Gastrocnemius medialis (tissue), 4 donors: ENCODE results near the gene CSNK1D. TPM values are rescaled to one million over a fixed set of nuclear protein-coding genes. Genes with fewer than 3 reads are reported as not detected.

Experiments used
- ATAC-seq, 2 donors: fragments of 150-250 bp; one replicate each; pipeline ENCODE4 v1.9.1; 2016
- DNase-seq, 2 donors: peaks; one replicate each; pipeline ENCODE4 v3.0.0-alpha.2; 2019
- H3K27ac ChIP-seq, 4 donors: fragments of 200-600 bp; sonication (generic); 1 replicate in 1 of 4; 2 replicates in 3 of 4; pipeline ENCODE4 v1.5.1; 2016 to 2018; ENCODE audit warnings: mild to moderate bottlenecking in 2 of 4, moderate library complexity in 1 of 4
- H3K27me3 ChIP-seq, 3 donors: fragments of 200-600 bp; sonication (generic) in 2 of 3; 1 replicate in 1 of 3; 2 replicates in 2 of 3; pipeline versions ENCODE4 v1.5.1 to v1.6.0; 2016 to 2019; ENCODE audit warnings: mild to moderate bottlenecking in 1 of 3, moderate library complexity in 1 of 3
- H3K36me3 ChIP-seq, 2 donors: fragments of 200-600 bp; sonication (generic) in 1 of 2; one replicate each; pipeline ENCODE4 v1.5.1; 2017 to 2018
- H3K4me1 ChIP-seq, 2 donors: fragments of 200-600 bp; sonication (generic) in 1 of 2; one replicate each; pipeline ENCODE4 v1.5.1; 2016 to 2017; ENCODE audit warnings: mild to moderate bottlenecking in 2 of 2
- H3K4me3 ChIP-seq, 4 donors: fragments of 200-600 bp; sonication (generic) in 3 of 4; 1 replicate in 1 of 4; 2 replicates in 3 of 4; pipeline ENCODE4 v1.5.1; 2016 to 2019; ENCODE audit warnings: mild to moderate bottlenecking in 2 of 4
- H3K9me3 ChIP-seq, 3 donors: fragments of 200-600 bp; sonication (generic) in 2 of 3; 1 replicate in 1 of 3; 2 replicates in 2 of 3; pipeline ENCODE4 v1.5.1; 2016 to 2019
- POLR2A ChIP-seq, 2 donors: fragments of 450-650 bp; IDR thresholded peaks; one replicate each; pipeline ENCODE4 v1.6.1; 2017; ENCODE audit warnings: antibody characterized with exemption in 2 of 2, mild to moderate bottlenecking in 2 of 2, moderate library complexity in 2 of 2
- in situ Hi-C, 4 donors: fragments of 200-750 bp; cut with MboI; loops; one replicate each; pipeline versions ENCODE4 v1.15.0 to v1.8.0; 2017; ENCODE audit warnings: low sequenced_read_pairs in 4 of 4
- intact Hi-C: fragments of 100-400 bp; cut with DNase I; formaldehyde crosslinking; loops from one replicate; pipeline ENCODE4 v1.15.1; 2023; ENCODE audit warnings: low total_unique reads
- total RNA-seq, 4 donors: library from RNA; depleted of rRNA; stranded (reverse); fragments of >200 nt; gene quantifications; one replicate each; pipeline versions ENCODE4 v1.1.0 to v1.2.3, GENCODE V29; 2016
- TF ChIP-seq, protein P1 (sequence below), 5 experiments: fragments of 450-650 bp in 3 of 5; fragments of 200-600 bp in 2 of 5; sonication (generic) in 2 of 5; IDR thresholded peaks in 4 of 5; conservative IDR thresholded peaks in 1 of 5; 1 replicate in 4 of 5; 2 replicates in 1 of 5; pipeline ENCODE4 v1.5.1; 2016 to 2019; ENCODE audit warnings: antibody characterized with exemption in 5 of 5, mild to moderate bottlenecking in 3 of 5, moderate library complexity in 3 of 5

CSNK1D gene
- total RNA-seq, 4 donors from 2014 or later = 34.0 to 55.2 (median 47.3) TPM

DNA sequence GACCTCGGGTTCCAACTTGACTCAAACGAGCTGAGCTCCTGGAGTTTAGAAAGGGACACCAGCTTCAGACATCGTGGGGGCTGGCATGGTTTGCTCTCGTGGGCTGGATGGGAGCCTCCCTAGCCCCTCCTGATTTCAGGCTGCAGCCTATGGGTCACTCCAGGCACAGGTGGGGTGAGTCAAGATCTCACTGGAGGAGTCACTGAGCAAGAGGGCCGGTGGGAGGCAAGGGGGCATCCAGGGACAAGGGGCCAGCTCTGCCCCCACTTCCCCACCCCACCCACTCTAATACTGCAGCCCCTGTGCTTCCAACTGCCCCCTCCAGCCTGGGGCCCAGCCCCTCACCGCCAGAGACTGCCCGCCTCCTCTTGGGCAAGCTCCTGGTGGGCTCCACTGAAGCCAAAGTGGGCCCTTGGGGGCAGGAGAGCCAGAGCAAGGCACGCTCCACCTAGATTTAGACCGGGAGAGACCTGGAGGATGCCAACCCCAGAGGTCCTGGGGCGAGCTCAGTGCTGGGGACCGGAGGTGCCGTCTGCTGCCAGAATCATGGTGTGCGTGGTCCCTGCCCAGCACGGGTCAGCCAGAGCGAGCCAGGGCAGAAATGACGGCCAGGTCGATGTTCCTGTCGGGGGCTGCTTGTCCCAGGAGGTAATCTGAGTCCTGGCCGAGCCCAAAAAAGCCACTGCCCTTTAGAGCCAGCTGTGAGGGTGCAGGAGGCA, 38.3 kb downstream of the CSNK1D start:
- Histone ChIP-seq H3K27ac (peak overlapping the region; percentile 90 to 98 (median 93)), H3K9me3 (no peaks in the 10 kb centered on the region), H3K36me3 (peaks cover 0 to 15% of the 10 kb centered on the region in 2 donors), H3K27me3 (no peaks in the 10 kb centered on the region), H3K4me3 (peak overlapping the region; percentile 25 to 58 (median 36)), H3K4me1 (peaks cover 74 to 89% of the 10 kb centered on the region in 2 donors)
- peak; percentile 26 to 33 for ATAC-seq
- TF ChIP-seq POLR2A (IDR thresholded peaks at IDR 0.05) = no peak
- TF ChIP-seq, protein P1, sequence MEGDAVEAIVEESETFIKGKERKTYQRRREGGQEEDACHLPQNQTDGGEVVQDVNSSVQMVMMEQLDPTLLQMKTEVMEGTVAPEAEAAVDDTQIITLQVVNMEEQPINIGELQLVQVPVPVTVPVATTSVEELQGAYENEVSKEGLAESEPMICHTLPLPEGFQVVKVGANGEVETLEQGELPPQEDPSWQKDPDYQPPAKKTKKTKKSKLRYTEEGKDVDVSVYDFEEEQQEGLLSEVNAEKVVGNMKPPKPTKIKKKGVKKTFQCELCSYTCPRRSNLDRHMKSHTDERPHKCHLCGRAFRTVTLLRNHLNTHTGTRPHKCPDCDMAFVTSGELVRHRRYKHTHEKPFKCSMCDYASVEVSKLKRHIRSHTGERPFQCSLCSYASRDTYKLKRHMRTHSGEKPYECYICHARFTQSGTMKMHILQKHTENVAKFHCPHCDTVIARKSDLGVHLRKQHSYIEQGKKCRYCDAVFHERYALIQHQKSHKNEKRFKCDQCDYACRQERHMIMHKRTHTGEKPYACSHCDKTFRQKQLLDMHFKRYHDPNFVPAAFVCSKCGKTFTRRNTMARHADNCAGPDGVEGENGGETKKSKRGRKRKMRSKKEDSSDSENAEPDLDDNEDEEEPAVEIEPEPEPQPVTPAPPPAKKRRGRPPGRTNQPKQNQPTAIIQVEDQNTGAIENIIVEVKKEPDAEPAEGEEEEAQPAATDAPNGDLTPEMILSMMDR (IDR thresholded peaks at IDR 0.05 in 4 of 5, conservative IDR thresholded peaks at IDR 0.05 in 1 of 5) = no peak
- DNase-seq = peak; percentile 69 to 92
- intact Hi-C loops (loop anchor here (5.0 kb wide), 1 partner anchor 198 kb away; the partner anchor contains the start of gene DCXR), in situ Hi-C loops (no loop called here)

DNA sequence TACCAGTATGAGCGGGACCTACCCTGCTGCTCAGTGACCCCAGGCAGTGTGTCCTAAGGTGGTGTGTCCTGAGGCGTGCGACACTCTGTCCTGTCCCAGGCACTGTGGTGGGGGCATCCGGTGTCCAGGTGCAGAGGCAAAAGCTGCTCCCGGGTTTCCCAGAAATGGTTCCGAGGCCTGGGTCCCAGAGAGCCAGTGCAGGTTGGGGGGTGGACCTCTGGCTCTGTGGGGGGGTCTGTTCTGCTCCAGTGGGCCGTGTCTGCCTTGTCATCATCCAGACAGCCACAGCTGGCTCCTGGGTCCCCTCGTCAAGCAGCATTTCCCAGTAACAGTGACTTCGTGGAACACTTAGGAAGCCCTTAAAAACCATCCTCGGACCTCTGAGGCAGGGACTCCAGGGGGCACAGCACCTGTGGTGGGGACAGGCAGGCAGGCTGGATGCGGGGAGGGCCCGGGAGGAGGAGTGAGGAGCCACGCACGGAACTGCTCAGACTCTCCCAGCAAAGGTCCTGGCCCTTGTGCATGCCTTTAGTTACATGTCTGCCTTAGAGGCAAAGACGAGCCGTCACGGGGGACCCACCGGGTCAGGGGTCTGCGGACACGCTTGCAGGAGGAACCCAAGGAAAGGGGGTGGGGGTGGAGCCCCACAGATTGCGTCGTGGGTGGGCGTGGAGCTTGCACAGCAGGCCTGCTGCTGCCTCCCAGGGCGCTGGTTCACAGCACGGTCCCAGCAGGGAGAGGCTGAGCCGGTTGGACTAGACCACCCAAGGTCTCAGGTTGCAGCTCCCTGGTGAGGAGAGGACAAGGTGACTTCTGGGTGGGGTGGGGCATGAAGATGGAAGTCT, 39.1 kb downstream of the CSNK1D start:
- Histone ChIP-seq H3K27me3 (no peaks in the 10 kb centered on the region), H3K36me3 (peaks cover 0 to 15% of the 10 kb centered on the region in 2 donors), H3K4me3 (peak overlapping the region in 1 of 4 donors; percentile 58), H3K4me1 (peaks cover 72 to 89% of the 10 kb centered on the region in 2 donors), H3K9me3 (no peaks in the 10 kb centered on the region), H3K27ac (peak overlapping the region; percentile 90 to 98 (median 93))
- peak in 1 of 2 donors; percentile 35 for TF ChIP-seq POLR2A (IDR thresholded peaks at IDR 0.05)
- TF ChIP-seq, protein P1 (IDR thresholded peaks at IDR 0.05 in 4 of 5, conservative IDR thresholded peaks at IDR 0.05 in 1 of 5) = no peak
- peak in 1 of 2 donors; percentile 2 for ATAC-seq
- peak in 1 of 2 donors; percentile 72 for DNase-seq
- intact Hi-C loops = loop anchor here (5.0 kb wide), 1 partner anchor 197 kb away; the partner anchor contains the start of gene DCXR
- in situ Hi-C loops = no loop called here

DNA sequence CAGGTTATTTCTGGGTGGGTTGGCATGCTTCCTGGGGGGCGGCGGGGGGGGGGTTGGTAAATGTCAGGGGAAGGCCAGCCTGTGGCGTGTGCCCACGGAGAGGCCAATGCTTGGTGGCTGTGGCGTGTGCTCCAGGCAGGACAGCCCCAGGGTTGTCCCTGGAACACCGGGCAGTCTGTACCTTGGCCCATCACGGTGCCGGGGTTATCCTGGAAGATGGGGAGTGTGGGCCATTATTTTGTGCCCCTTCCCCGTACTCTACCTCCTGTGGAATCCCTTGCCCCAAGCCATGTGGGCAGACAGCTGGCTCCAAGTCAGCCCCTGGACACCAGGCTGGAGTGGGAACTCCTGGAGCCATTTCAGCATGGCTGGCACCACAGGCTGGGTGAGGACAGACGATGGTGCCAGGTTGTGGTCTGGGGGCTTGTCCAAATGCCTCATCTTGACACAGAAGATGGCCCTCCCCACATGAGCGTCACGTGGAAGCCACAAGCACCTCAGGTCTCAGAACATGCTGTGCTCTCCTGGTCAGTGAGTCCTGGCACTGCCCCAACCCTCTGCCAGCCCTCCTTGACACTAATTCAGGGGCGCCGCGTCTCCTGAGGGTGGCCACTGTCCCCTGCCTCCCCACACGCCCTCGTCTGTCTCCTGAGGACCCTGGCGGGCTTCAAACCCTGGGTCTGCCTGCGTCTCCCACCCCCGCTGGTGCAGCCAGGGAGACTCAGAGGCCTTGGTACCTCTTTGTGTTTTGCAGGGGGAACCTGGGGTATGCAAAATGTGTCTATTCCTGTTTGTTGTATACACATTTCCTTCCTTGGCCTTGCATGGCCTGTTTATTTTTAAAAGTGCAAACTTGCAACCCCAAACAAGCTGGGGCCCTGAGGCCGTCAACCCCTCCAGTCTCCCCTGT, 40.4 kb downstream of the CSNK1D start:
- Histone ChIP-seq H3K4me3 (peak overlapping the region in 2 of 4 donors; percentile 40 to 70), H3K9me3 (no peaks in the 10 kb centered on the region), H3K27ac (peak overlapping the region; percentile 90 to 98 (median 93)), H3K4me1 (peaks cover 64 to 80% of the 10 kb centered on the region in 2 donors), H3K36me3 (peaks cover 0 to 15% of the 10 kb centered on the region in 2 donors), H3K27me3 (no peaks in the 10 kb centered on the region)
- in situ Hi-C loops (no loop called here), intact Hi-C loops (no loop called here)
- ATAC-seq (peak; percentile 6 to 40), DNase-seq (peak; percentile 83 to 92)
- TF ChIP-seq POLR2A (IDR thresholded peaks at IDR 0.05) = peak; percentile 8 to 52
- TF ChIP-seq, protein P1 (IDR thresholded peaks at IDR 0.05 in 4 of 5, conservative IDR thresholded peaks at IDR 0.05 in 1 of 5) = no peak

DNA sequence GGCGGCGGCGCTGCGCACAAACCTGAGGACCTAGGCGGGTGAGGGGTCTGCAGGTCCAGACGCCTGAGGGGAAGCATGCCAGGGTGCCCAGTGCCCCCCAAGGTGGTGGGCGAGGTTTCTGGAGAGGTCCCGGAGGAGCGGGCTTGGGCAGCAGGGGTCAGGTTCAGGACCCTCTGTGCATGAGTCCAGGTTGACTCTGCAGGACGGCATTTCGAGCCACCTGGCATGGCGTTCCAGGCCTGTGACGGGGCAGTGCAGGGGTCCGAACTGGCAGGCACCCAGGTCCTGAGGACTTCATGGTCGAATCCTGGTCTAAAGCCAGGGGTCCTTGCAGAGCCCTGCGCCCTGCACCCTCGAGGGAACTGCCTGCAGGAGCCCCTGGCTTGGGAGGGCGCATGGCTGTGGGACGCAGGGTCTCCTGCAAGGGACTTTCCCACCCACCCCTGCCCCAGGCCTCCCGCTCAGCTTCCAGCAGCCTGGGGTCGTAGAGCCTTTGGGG, 41.1 kb downstream of the CSNK1D start:
- in situ Hi-C loops (no loop called here), intact Hi-C loops (no loop called here)
- peak in 1 of 2 donors; percentile 47 for DNase-seq
- no peaks in the 10 kb centered on the region for H3K27me3 ChIP-seq
- TF ChIP-seq, protein P1 (IDR thresholded peaks at IDR 0.05 in 4 of 5, conservative IDR thresholded peaks at IDR 0.05 in 1 of 5) = no peak
- peak overlapping the region; percentile 90 to 98 (median 93) for H3K27ac ChIP-seq
- peak overlapping the region; percentile 66 to 76 (median 68) for H3K4me3 ChIP-seq
- peaks cover 58 to 73% of the 10 kb centered on the region in 2 donors for H3K4me1 ChIP-seq
- no peaks in the 10 kb centered on the region for H3K9me3 ChIP-seq
- peaks cover 0 to 8% of the 10 kb centered on the region in 2 donors for H3K36me3 ChIP-seq
- no peak for ATAC-seq
